Measurements from ENCODE around the gene PTPRM. TPM values are rescaled to one million over a fixed set of nuclear protein-coding genes. Genes with fewer than 3 reads are reported as not detected.
A peak's percentile ranks its signal among the peaks of the same experiment; 100 is the strongest.

The PTPRM gene
- total RNA-seq, 1 donor from 2014 or later = 71.3 TPM

DNA sequence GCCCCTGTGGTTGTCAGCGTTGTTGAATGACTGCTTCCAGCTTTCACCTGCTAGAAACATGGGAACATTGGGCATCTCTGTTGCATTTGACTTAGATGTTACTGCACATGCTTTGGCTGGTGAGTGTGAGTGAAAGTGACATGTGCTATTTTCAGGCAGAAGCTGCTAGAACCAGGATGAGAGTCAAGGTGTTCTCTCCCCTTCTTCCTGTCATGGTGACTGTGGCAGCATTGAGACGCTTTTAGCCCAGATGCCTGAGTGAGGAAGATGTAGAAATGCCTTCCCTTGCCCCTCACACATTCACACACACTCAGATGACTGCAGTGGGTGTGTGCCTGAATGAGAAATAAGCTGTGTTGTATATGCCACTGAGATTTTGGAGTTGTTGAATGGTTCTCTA lies 220.2 kb downstream of the PTPRM start:
- DNase-seq (ENCODE audit: low spot score in 2 of 2, unreplicated experiment in 2 of 2) = no peak
- Mint-ChIP-seq H3K36me3 (no peaks in the 10 kb centered on the region), H3K27ac (no peak overlapping the region), H3K9me3 (no peaks in the 10 kb centered on the region), H3K4me3 (no peak overlapping the region), H3K27me3 (ENCODE audit: low read depth) (no peaks in the 10 kb centered on the region), H3K4me1 (peaks cover 9% of the 10 kb centered on the region)
- TF ChIP-seq, protein P1, sequence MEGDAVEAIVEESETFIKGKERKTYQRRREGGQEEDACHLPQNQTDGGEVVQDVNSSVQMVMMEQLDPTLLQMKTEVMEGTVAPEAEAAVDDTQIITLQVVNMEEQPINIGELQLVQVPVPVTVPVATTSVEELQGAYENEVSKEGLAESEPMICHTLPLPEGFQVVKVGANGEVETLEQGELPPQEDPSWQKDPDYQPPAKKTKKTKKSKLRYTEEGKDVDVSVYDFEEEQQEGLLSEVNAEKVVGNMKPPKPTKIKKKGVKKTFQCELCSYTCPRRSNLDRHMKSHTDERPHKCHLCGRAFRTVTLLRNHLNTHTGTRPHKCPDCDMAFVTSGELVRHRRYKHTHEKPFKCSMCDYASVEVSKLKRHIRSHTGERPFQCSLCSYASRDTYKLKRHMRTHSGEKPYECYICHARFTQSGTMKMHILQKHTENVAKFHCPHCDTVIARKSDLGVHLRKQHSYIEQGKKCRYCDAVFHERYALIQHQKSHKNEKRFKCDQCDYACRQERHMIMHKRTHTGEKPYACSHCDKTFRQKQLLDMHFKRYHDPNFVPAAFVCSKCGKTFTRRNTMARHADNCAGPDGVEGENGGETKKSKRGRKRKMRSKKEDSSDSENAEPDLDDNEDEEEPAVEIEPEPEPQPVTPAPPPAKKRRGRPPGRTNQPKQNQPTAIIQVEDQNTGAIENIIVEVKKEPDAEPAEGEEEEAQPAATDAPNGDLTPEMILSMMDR (IDR thresholded peaks at IDR 0.05; ENCODE audit: unreplicated experiment) = no peak

DNA sequence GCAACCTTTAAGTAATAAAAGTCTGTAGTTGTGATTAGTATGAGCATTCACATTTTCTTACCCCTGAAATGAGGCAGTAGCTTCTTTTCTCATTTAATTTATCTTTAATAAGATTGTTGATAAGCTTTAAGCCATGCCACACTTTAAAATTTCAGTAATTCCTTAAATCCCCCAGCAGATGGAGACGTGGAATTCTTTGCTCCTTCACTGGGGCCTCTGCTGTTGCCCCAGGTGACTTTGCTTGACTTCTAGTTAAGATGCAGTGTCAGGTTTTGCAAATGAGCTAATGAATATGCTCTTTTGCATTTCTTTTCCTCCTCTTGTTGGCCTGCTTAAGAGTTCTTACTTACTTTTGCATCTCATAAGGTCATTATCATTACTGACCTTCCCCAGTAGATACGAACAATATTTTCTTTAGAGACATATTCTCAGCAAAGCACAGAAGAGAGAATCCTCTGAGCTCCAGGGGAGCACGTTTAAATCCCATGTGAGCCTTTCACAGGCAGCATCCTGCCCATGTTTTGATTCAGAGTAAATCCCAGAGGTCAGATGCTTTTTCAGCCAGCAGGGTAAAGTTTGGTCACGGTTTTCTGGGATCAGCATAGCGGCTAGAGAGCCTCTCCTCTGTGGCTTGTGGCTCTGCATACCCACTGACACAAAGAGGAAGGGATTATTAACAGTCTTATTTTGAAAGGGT lies 222.9 kb downstream of the PTPRM start:
- no peaks in the 10 kb centered on the region for H3K36me3 Mint-ChIP-seq
- TF ChIP-seq, protein P1 (IDR thresholded peaks at IDR 0.05; ENCODE audit: unreplicated experiment) = peak; percentile 64
- H3K9me3 Mint-ChIP-seq = no peaks in the 10 kb centered on the region
- no peak overlapping the region for H3K4me3 Mint-ChIP-seq
- no peak for DNase-seq (ENCODE audit: low spot score in 2 of 2, unreplicated experiment in 2 of 2)
- no peak overlapping the region for H3K27ac Mint-ChIP-seq
- H3K4me1 Mint-ChIP-seq = peaks cover 9% of the 10 kb centered on the region
- no peaks in the 10 kb centered on the region for H3K27me3 Mint-ChIP-seq (ENCODE audit: low read depth)

DNA sequence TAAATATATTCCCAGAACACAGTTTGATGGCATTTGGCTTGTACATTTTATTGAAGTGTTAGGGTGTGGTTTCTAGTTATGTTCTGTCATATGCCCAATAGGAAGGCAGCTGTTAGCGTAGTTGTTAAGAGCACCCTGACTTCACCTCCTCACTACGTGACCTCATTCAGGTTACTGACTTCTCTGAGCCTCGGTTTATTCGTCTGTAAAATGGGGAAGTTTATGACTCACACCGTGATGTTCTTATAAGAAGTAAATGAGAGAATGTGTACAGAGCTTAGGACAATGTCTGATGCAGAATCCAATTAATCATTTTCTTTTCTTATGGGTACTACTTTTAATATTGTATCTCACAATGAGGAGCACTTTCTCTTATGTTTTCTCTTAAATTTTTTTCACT lies 226.0 kb downstream of the PTPRM start:
- TF ChIP-seq, protein P1 (IDR thresholded peaks at IDR 0.05; ENCODE audit: unreplicated experiment) = no peak
- Mint-ChIP-seq H3K4me3 (no peak overlapping the region), H3K36me3 (no peaks in the 10 kb centered on the region), H3K9me3 (no peaks in the 10 kb centered on the region), H3K4me1 (peaks cover 9% of the 10 kb centered on the region), H3K27me3 (ENCODE audit: low read depth) (no peaks in the 10 kb centered on the region), H3K27ac (no peak overlapping the region)
- DNase-seq (ENCODE audit: low spot score in 2 of 2, unreplicated experiment in 2 of 2) = no peak

DNA sequence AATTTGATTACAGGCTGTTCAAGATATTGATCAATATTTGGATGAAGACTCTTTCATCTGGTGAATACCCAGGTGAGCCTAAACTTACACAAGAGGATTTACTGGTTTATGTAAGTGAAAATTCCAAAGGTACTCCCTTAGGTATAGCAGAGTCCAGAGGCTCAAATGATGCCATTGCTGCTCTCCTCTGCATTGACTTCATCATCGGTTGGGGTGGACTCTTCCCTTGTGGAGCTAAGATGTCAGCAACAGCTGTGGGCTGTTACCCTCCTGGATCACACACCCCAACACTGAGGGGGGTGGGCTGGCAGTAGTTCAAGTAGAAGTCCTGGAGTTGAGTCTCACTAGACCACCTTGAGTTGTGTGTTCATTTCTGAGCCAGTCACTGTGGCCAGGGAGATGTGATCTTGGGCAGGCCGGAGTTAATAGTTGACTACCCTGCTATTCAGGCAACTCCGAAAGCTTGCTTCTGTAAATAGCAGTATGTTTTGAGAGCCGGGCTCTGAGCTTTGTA lies 236.9 kb downstream of the PTPRM start:
- Mint-ChIP-seq H3K4me1 (peaks cover 15% of the 10 kb centered on the region), H3K9me3 (peaks cover 6% of the 10 kb centered on the region), H3K27me3 (ENCODE audit: low read depth) (peaks cover 1% of the 10 kb centered on the region), H3K4me3 (no peak overlapping the region), H3K36me3 (peaks cover 4% of the 10 kb centered on the region), H3K27ac (no peak overlapping the region)
- no peak for DNase-seq (ENCODE audit: low spot score in 2 of 2, unreplicated experiment in 2 of 2)
- TF ChIP-seq, protein P1 (IDR thresholded peaks at IDR 0.05; ENCODE audit: unreplicated experiment) = no peak

DNA sequence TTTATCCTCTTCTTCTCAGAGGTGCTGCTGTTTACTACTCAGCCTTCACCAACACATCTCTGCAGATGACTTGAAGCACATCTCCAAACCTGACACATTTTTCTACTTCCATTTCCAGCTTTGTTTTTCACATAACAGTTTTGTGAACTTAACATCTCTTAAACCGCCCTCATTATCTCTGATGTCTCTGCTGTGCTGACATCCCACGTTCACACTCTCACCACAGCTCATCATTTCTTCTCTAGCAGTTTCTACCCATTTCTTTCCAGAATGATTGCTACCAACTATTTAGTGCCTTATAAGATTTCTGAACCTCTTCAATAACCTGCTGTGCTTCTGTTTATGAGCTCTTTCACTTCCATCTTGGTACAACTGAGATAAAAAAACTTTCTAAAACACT lies 238.0 kb downstream of the PTPRM start:
- Mint-ChIP-seq H3K27me3 (ENCODE audit: low read depth) (peaks cover 1% of the 10 kb centered on the region), H3K9me3 (peaks cover 6% of the 10 kb centered on the region), H3K4me3 (no peak overlapping the region), H3K36me3 (peaks cover 4% of the 10 kb centered on the region), H3K4me1 (peaks cover 21% of the 10 kb centered on the region), H3K27ac (no peak overlapping the region)
- TF ChIP-seq, protein P1 (IDR thresholded peaks at IDR 0.05; ENCODE audit: unreplicated experiment) = no peak
- no peak for DNase-seq (ENCODE audit: low spot score in 2 of 2, unreplicated experiment in 2 of 2)
